ENCODE data around the gene KRTAP10-7. TPM values are rescaled to one million over a fixed set of nuclear protein-coding genes. Genes with fewer than 3 reads are reported as not detected.
"Not testable (repeated sequence)": the region's sequence is repeated elsewhere in the genome, so short reads cannot be mapped to it uniquely, and the experiment has no call there.

Gene KRTAP10-7
- total and polyA plus RNA-seq, 8 donors = not detected

GRCh38 chr21:44630440-44630839 lies 30.0 kb downstream of the KRTAP10-7 start:
- H3K36me3 ChIP-seq = no peaks in the 10 kb centered on the region
- WGBS, 5 donors = 68 to 89% (median 78%) methylated on average over 2 of the region's 2 CpGs
- TF ChIP-seq EP300 (IDR thresholded peaks at IDR 0.05) = no peak
- no peak for TF ChIP-seq POLR2A (IDR thresholded peaks at IDR 0.05)
- no peak for TF ChIP-seq CTCF (IDR thresholded peaks at IDR 0.05)
- no peak for TF ChIP-seq POLR2AphosphoS5 (IDR thresholded peaks at IDR 0.05)
- H3K27me3 ChIP-seq = peaks cover 0 to 34% (median 19%) of the 10 kb centered on the region in 3 donors
- intact Hi-C loops (cut with DNase I; ENCODE audit: low total_unique reads) = no loop called here
- H3K4me3 ChIP-seq = no peak overlapping the region
- H3K27ac ChIP-seq = no peak overlapping the region
- no peak for DNase-seq
- H3K4me1 ChIP-seq = no peaks in the 10 kb centered on the region
- H3K9me3 ChIP-seq = peaks cover 3 to 31% (median 26%) of the 10 kb centered on the region in 4 donors

GRCh38 chr21:44632067-44632466 lies 31.7 kb downstream of the KRTAP10-7 start:
- intact Hi-C loops (cut with DNase I; ENCODE audit: low total_unique reads) = no loop called here
- H3K4me3 ChIP-seq = no peak overlapping the region
- TF ChIP-seq EP300 (IDR thresholded peaks at IDR 0.05) (no peak), CTCF (IDR thresholded peaks at IDR 0.05) (no peak), POLR2A (IDR thresholded peaks at IDR 0.05) (no peak), POLR2AphosphoS5 (IDR thresholded peaks at IDR 0.05) (no peak)

GRCh38 chr21:44636209-44637017 lies 36.0 kb downstream of the KRTAP10-7 start:
- peak in 1 of 2 donors; percentile 23 for DNase-seq
- TF ChIP-seq EP300 (IDR thresholded peaks at IDR 0.05) = no peak
- no peak for TF ChIP-seq POLR2AphosphoS5 (IDR thresholded peaks at IDR 0.05)
- TF ChIP-seq CTCF (IDR thresholded peaks at IDR 0.05) = no peak
- TF ChIP-seq POLR2A (IDR thresholded peaks at IDR 0.05) = no peak
- Histone ChIP-seq H3K27me3 (peaks cover 0 to 53% (median 23%) of the 10 kb centered on the region in 3 donors), H3K36me3 (no peaks in the 10 kb centered on the region), H3K4me1 (no peaks in the 10 kb centered on the region), H3K27ac (no peak overlapping the region), H3K9me3 (peaks cover 3 to 30% (median 27%) of the 10 kb centered on the region in 4 donors), H3K4me3 (no peak overlapping the region)
- intact Hi-C loops (cut with DNase I; ENCODE audit: low total_unique reads) = no loop called here
- 75 to 87% (median 79%) methylated on average over 11 to 15 of the region's 15 CpGs for WGBS, 5 donors

More at GRCh38 chr21:44632067-44632466, 31.7 kb downstream of the KRTAP10-7 start:
- no peaks in the 10 kb centered on the region for H3K4me1 ChIP-seq
- 82 to 98% (median 90%) methylated on average over 1 of the region's 1 CpG for WGBS, 5 donors
- H3K36me3 ChIP-seq = no peaks in the 10 kb centered on the region
- H3K27ac ChIP-seq = no peak overlapping the region
- H3K27me3 ChIP-seq = peaks cover 0 to 28% (median 19%) of the 10 kb centered on the region in 3 donors
- H3K9me3 ChIP-seq = peaks cover 3 to 31% (median 26%) of the 10 kb centered on the region in 4 donors
- DNase-seq = no peak

GRCh38 chr21:44637018-44637850 lies 36.8 kb downstream of the KRTAP10-7 start, which contains the start of gene KRTAP10-10:
TSS of gene KRTAP10-10 (plus strand) at chr21:44637356. CDS start at chr21:44637418, 62 bp downstream.
- peak in 1 of 2 donors; percentile 17 for DNase-seq
- Histone ChIP-seq H3K4me1 (no peaks in the 10 kb centered on the region), H3K9me3 (peaks cover 0 to 27% (median 20%) of the 10 kb centered on the region in 4 donors), H3K27me3 (peaks cover 0 to 53% (median 23%) of the 10 kb centered on the region in 3 donors), H3K4me3 (no peak within 1 kb of the TSS), H3K36me3 (no peaks in the 10 kb centered on the region), H3K27ac (no peak within 1 kb of the TSS)
- intact Hi-C loops (cut with DNase I; ENCODE audit: low total_unique reads) = no loop called here
- 26 to 54% (median 51%) methylated on average over 5 to 21 of the region's 21 CpGs for WGBS, 5 donors
- no peak for TF ChIP-seq POLR2AphosphoS5 (IDR thresholded peaks at IDR 0.05)
- TF ChIP-seq EP300 (IDR thresholded peaks at IDR 0.05) = no peak
- no peak for TF ChIP-seq POLR2A (IDR thresholded peaks at IDR 0.05)
- TF ChIP-seq CTCF (IDR thresholded peaks at IDR 0.05) = no peak

GRCh38 chr21:44637851-44638348 lies 37.5 kb downstream of the KRTAP10-7 start:
- H3K36me3 ChIP-seq; intact Hi-C loops (cut with DNase I; ENCODE audit: low total_unique reads); H3K27ac ChIP-seq; H3K4me3 ChIP-seq; H3K4me1 ChIP-seq; DNase-seq: not testable (repeated sequence)
- 52 to 74% (median 64%) methylated on average over 8 to 11 of the region's 12 CpGs for WGBS, 5 donors
- Histone ChIP-seq H3K9me3 (peaks cover 0 to 20% (median 15%) of the 10 kb centered on the region in 4 donors), H3K27me3 (peaks cover 0 to 53% (median 23%) of the 10 kb centered on the region in 3 donors)

- H3K36me3 ChIP-seq; H3K27ac ChIP-seq; H3K4me3 ChIP-seq; intact Hi-C loops (cut with DNase I; ENCODE audit: low total_unique reads); H3K4me1 ChIP-seq: not testable (repeated sequence)
- Histone ChIP-seq H3K27me3 (peaks cover 0 to 53% (median 23%) of the 10 kb centered on the region in 3 donors), H3K9me3 (peaks cover 0 to 23% (median 16%) of the 10 kb centered on the region in 4 donors)
- whole genome bisulfite sequencing, 5 donors = 77 to 89% (median 85%) methylated on average over 10 to 21 of the region's 21 CpGs
- peak in 1 of 2 donors; percentile 18 for DNase-seq
Measured at GRCh38 chr21:44638506-44639330, 38.3 kb downstream of the KRTAP10-7 start.
